Mucosa of rectum (tissue), 2 donors: ENCODE results near the gene CCL26.

Source experiments
- H3K27ac ChIP-seq, 2 donors: one replicate each; pipeline ENCODE4 v1.7.0; 2013; ENCODE audit warnings: inconsistent platforms in 2 of 2, low read depth in 2 of 2, low read length in 2 of 2
- H3K27me3 ChIP-seq, 2 donors: one replicate each; pipeline ENCODE4 v1.7.0; 2013; ENCODE audit warnings: low read length in 2 of 2; ENCODE audit not compliant: control insufficient read depth in 2 of 2, insufficient read depth in 2 of 2
- H3K36me3 ChIP-seq, 2 donors: one replicate each; pipeline ENCODE4 v1.7.0; 2013; ENCODE audit warnings: low read length in 2 of 2; ENCODE audit not compliant: control insufficient read depth in 2 of 2, insufficient read depth in 2 of 2
- H3K4me1 ChIP-seq, 2 donors: one replicate each; pipeline ENCODE4 v1.7.0; 2013; ENCODE audit warnings: low read length in 2 of 2, mild to moderate bottlenecking in 1 of 2; ENCODE audit not compliant: control insufficient read depth in 2 of 2, insufficient read depth in 2 of 2
- H3K4me3 ChIP-seq, 2 donors: one replicate each; pipeline ENCODE4 v1.7.0; 2013; ENCODE audit warnings: low read length in 2 of 2
- H3K9ac ChIP-seq, 2 donors: one replicate each; pipeline ENCODE4 v1.7.0; 2013; ENCODE audit warnings: low read length in 2 of 2, low read depth in 1 of 2, mild to moderate bottlenecking in 1 of 2
- H3K9me3 ChIP-seq, 2 donors: one replicate each; pipeline ENCODE4 v1.7.0; 2013; ENCODE audit warnings: low read length in 2 of 2; ENCODE audit not compliant: control insufficient read depth in 2 of 2
- donor health status: healthy.
- donor health status: Normal muscosa, but diverticular disease.

The CCL26 gene

GRCh38 chr7:75811894-75812678 is 40.1 kb upstream of the CCL26 start:
- Histone ChIP-seq H3K9ac (no peak overlapping the region), H3K4me3 (no peak overlapping the region), H3K27me3 (no peaks in the 10 kb centered on the region), H3K27ac (no peak overlapping the region), H3K4me1 (no peaks in the 10 kb centered on the region), H3K9me3 (peaks cover 0 to 3% of the 10 kb centered on the region in 2 donors), H3K36me3 (no peaks in the 10 kb centered on the region)

GRCh38 chr7:75809396-75809795 is 37.4 kb upstream of the CCL26 start:
- Histone ChIP-seq H3K9ac (no peak overlapping the region), H3K9me3 (peaks cover 0 to 8% of the 10 kb centered on the region in 2 donors)

GRCh38 chr7:75808106-75808505 is 36.1 kb upstream of the CCL26 start:
- no peak overlapping the region for H3K4me3 ChIP-seq
- no peak overlapping the region for H3K9ac ChIP-seq
- no peaks in the 10 kb centered on the region for H3K36me3 ChIP-seq
- no peak overlapping the region for H3K27ac ChIP-seq
- no peaks in the 10 kb centered on the region for H3K27me3 ChIP-seq
- peaks cover 0 to 8% of the 10 kb centered on the region in 2 donors for H3K9me3 ChIP-seq
- no peaks in the 10 kb centered on the region for H3K4me1 ChIP-seq

More at GRCh38 chr7:75809396-75809795, 37.4 kb upstream of the CCL26 start:
- no peak overlapping the region for H3K27ac ChIP-seq
- no peaks in the 10 kb centered on the region for H3K36me3 ChIP-seq
- H3K27me3 ChIP-seq, result no peaks in the 10 kb centered on the region
- no peaks in the 10 kb centered on the region for H3K4me1 ChIP-seq
- H3K4me3 ChIP-seq, result no peak overlapping the region

- Histone ChIP-seq H3K36me3 (no peaks in the 10 kb centered on the region), H3K4me1 (no peaks in the 10 kb centered on the region), H3K4me3 (no peak overlapping the region), H3K9ac (no peak overlapping the region), H3K27ac (no peak overlapping the region), H3K9me3 (peaks cover 0 to 8% of the 10 kb centered on the region in 2 donors), H3K27me3 (no peaks in the 10 kb centered on the region)
Observed at GRCh38 chr7:75807452-75807851, 35.4 kb upstream of the CCL26 start.

- Histone ChIP-seq H3K36me3 (no peaks in the 10 kb centered on the region), H3K9ac (no peak overlapping the region), H3K27ac (no peak overlapping the region), H3K9me3 (peaks cover 0 to 8% of the 10 kb centered on the region in 2 donors), H3K4me1 (no peaks in the 10 kb centered on the region), H3K4me3 (no peak overlapping the region), H3K27me3 (no peaks in the 10 kb centered on the region)
Observed at GRCh38 chr7:75806560-75807307, 34.7 kb upstream of the CCL26 start.

- H3K9me3 ChIP-seq, result peaks cover 0 to 8% of the 10 kb centered on the region in 2 donors
- no peaks in the 10 kb centered on the region for H3K27me3 ChIP-seq
- no peak overlapping the region for H3K27ac ChIP-seq
Observed at GRCh38 chr7:75804705-75805104, 32.7 kb upstream of the CCL26 start.

GRCh38 chr7:75804004-75804403 is 32.0 kb upstream of the CCL26 start:
- Histone ChIP-seq H3K4me3 (no peak overlapping the region), H3K9me3 (peaks cover 0 to 8% of the 10 kb centered on the region in 2 donors), H3K27ac (no peak overlapping the region), H3K36me3 (no peaks in the 10 kb centered on the region), H3K9ac (no peak overlapping the region), H3K27me3 (no peaks in the 10 kb centered on the region), H3K4me1 (no peaks in the 10 kb centered on the region)

More at GRCh38 chr7:75804705-75805104, 32.7 kb upstream of the CCL26 start:
- H3K4me3 ChIP-seq, result no peak overlapping the region
- no peaks in the 10 kb centered on the region for H3K4me1 ChIP-seq
- no peak overlapping the region for H3K9ac ChIP-seq
- no peaks in the 10 kb centered on the region for H3K36me3 ChIP-seq

GRCh38 chr7:75802552-75802821 is 30.5 kb upstream of the CCL26 start:
- no peak overlapping the region for H3K27ac ChIP-seq
- peaks cover 0 to 7% of the 10 kb centered on the region in 2 donors for H3K9me3 ChIP-seq
- no peaks in the 10 kb centered on the region for H3K36me3 ChIP-seq
- H3K27me3 ChIP-seq, result no peaks in the 10 kb centered on the region
- no peaks in the 10 kb centered on the region for H3K4me1 ChIP-seq
- H3K4me3 ChIP-seq, result no peak overlapping the region
- no peak overlapping the region for H3K9ac ChIP-seq

- no peaks in the 10 kb centered on the region for H3K27me3 ChIP-seq
- no peak overlapping the region for H3K4me3 ChIP-seq
- H3K36me3 ChIP-seq, result no peaks in the 10 kb centered on the region
- no peaks in the 10 kb centered on the region for H3K9me3 ChIP-seq
- no peak overlapping the region for H3K9ac ChIP-seq
- no peaks in the 10 kb centered on the region for H3K4me1 ChIP-seq
- H3K27ac ChIP-seq, result no peak overlapping the region
Observed at GRCh38 chr7:75798770-75799169, 26.8 kb upstream of the CCL26 start.

GRCh38 chr7:75796420-75796819 is 24.4 kb upstream of the CCL26 start:
- Histone ChIP-seq H3K4me3 (no peak overlapping the region), H3K27ac (no peak overlapping the region), H3K27me3 (no peaks in the 10 kb centered on the region), H3K9ac (no peak overlapping the region), H3K4me1 (peaks cover 4 to 5% of the 10 kb centered on the region in 2 donors), H3K36me3 (no peaks in the 10 kb centered on the region), H3K9me3 (no peaks in the 10 kb centered on the region)
